ENCODE results near the gene GPM6B.

DNA sequence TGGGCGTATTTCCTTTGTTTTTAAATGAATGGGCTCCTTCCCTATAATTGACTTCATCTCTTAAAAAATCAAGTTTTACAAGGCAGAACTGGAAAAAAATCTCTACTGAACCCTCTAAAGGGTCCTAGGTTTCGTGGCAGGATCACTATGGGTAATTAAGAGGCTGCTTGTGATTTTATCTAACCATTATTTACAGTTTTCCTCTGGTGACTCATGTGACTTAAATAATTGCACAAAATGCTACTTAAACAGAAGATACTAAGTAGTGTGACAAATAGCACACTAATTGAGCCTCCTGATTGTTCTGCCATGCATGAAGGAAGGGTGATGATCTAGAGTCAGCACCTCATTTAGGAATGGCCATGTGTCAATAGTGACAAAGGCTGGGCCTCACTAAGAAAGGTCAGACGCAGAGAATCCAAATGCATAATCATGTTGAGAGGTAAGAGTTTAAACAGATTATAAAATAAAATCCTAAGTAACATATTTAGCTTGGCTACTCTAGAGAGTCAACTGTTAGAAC lies 46.8 kb downstream of the GPM6B start:
- TF ChIP-seq, protein P1, sequence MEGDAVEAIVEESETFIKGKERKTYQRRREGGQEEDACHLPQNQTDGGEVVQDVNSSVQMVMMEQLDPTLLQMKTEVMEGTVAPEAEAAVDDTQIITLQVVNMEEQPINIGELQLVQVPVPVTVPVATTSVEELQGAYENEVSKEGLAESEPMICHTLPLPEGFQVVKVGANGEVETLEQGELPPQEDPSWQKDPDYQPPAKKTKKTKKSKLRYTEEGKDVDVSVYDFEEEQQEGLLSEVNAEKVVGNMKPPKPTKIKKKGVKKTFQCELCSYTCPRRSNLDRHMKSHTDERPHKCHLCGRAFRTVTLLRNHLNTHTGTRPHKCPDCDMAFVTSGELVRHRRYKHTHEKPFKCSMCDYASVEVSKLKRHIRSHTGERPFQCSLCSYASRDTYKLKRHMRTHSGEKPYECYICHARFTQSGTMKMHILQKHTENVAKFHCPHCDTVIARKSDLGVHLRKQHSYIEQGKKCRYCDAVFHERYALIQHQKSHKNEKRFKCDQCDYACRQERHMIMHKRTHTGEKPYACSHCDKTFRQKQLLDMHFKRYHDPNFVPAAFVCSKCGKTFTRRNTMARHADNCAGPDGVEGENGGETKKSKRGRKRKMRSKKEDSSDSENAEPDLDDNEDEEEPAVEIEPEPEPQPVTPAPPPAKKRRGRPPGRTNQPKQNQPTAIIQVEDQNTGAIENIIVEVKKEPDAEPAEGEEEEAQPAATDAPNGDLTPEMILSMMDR (IDR thresholded peaks at IDR 0.05; ENCODE audit: low read depth, low read length, poor library complexity, severe bottlenecking) = no peak
- TF ChIP-seq EZH2phosphoT487 (IDR thresholded peaks at IDR 0.05; ENCODE audit: borderline replicate concordance, low read length) = no peak
